GM12878 (cell line): ENCODE measurements around the gene TRAPPC12.

Source experiments
- FOS ChIP-seq: IDR thresholded peaks from 3 replicates; pipeline ENCODE4 v1.6.1; 2011; ENCODE audit warnings: borderline replicate concordance; ENCODE audit not compliant: insufficient read length; ENCODE audit errors: extremely low read depth
- FOXM1 ChIP-seq: IDR thresholded peaks from 2 replicates; pipeline ENCODE4 v1.6.1; 2012; ENCODE audit warnings: low read depth, mild to moderate bottlenecking, inconsistent platforms, low read length, moderate library complexity
- JUND ChIP-seq: IDR thresholded peaks from 2 replicates; pipeline ENCODE4 v1.6.1; 2012; ENCODE audit warnings: low read depth, mild to moderate bottlenecking, low read length, improper control_type of control experiment, moderate library complexity
- KAT2A ChIP-seq: conservative IDR thresholded peaks from 2 replicates; pipeline ENCODE4 v1.6.1; 2011; ENCODE audit warnings: low read depth, low read length; ENCODE audit not compliant: control insufficient read depth
- RFX5 ChIP-seq: IDR thresholded peaks from 2 replicates; pipeline ENCODE4 v1.6.1; 2011; ENCODE audit warnings: low read depth, low read length, improper control_type of control experiment
- TAF1 ChIP-seq: IDR thresholded peaks from 2 replicates; pipeline ENCODE4 v1.6.1; 2011; ENCODE audit warnings: mild to moderate bottlenecking, low read depth, low read length, borderline replicate concordance
- YY1 ChIP-seq: IDR thresholded peaks from 2 replicates; pipeline ENCODE4 v1.6.1; 2011; ENCODE audit warnings: low read depth, mild to moderate bottlenecking, low read length
- TF ChIP-seq, protein P1 (sequence below): IDR thresholded peaks from 2 replicates; pipeline ENCODE4 v1.6.1; 2011; ENCODE audit warnings: mild to moderate bottlenecking, low read depth, low read length, moderate library complexity; ENCODE audit not compliant: insufficient replicate concordance

DNA sequence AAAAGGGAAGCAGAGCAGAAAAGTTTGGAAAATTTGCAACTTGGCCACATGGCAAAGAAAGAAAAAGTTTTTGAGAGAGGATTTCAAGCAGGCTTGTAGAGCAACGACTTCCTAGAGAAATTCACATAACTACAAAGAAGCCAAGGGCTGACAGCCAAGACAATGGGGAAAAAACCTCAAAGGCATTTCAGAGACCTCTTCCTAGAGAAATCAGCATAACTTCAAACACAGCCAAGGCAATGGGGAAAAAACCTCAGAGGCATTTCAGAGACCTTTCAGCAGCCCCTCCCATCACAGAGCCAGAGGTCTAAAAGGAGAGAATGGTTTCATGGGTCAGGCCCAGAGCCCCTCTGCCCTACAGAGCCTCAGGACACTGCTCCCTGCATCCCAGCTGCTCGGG is 132.6 kb downstream of the TRAPPC12 start:
- TF ChIP-seq FOXM1 (no peak), FOS (no peak), YY1 (no peak), TAF1 (no peak), KAT2A (no peak), JUND (no peak), RFX5 (no peak)
- TF ChIP-seq, protein P1, sequence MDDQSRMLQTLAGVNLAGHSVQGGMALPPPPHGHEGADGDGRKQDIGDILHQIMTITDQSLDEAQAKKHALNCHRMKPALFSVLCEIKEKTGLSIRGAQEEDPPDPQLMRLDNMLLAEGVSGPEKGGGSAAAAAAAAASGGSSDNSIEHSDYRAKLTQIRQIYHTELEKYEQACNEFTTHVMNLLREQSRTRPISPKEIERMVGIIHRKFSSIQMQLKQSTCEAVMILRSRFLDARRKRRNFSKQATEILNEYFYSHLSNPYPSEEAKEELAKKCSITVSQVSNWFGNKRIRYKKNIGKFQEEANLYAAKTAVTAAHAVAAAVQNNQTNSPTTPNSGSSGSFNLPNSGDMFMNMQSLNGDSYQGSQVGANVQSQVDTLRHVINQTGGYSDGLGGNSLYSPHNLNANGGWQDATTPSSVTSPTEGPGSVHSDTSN = no peak
